Ammon's horn (tissue), 1 donor: Measurements from ENCODE around the gene DDA1.

Experiments used
- DNase-seq: peaks from one replicate; pipeline ENCODE4 v3.0.0-alpha.2; 2016; ENCODE audit warnings: low spot score

Gene DDA1

DNA sequence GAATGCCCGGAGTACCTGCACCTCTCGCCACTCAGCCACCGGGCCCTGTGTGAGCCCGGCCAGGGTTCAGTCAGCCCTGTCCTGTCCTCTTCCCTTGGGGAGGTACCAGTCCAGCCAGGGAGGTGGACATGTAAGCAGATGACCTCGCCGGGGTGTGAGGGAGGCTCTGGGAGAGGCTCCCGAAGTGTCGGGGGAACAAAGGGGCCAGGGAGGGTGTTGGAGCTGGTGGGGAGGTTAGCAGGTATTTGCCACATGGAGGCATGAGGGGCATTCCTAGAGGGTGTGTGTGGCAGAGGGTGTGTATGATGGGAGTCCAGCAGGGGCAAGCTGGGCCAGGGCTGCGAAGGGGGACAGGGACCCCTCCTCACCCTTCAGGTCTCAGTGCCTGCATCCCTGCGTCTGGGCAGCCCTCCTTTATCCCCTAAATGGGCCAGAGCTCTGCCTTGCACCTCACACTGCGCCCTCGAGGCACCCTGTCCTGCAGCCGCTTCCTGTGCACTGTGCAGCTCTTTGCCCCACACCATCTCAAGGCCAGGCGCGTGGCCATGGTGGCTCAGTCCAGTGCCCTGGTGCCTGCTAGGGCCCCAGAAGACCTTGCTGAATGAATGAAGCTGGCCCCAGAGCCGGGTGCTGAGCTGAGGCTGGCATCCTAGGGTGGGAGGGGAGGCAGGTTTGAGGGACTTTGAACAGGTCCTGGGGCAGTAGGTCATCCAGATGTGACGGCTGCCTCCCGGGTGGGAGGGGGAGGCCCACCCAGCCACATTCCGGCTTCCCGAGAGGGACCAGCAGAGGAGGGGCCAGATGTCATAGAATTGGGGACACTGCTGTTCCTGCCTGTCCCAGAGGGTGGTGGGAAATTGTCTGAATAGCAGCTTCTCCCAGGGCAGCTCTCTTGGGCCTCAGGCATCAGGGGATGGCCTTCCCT is 3.1 kb downstream of the DDA1 start:
- no peak for DNase-seq

DNA sequence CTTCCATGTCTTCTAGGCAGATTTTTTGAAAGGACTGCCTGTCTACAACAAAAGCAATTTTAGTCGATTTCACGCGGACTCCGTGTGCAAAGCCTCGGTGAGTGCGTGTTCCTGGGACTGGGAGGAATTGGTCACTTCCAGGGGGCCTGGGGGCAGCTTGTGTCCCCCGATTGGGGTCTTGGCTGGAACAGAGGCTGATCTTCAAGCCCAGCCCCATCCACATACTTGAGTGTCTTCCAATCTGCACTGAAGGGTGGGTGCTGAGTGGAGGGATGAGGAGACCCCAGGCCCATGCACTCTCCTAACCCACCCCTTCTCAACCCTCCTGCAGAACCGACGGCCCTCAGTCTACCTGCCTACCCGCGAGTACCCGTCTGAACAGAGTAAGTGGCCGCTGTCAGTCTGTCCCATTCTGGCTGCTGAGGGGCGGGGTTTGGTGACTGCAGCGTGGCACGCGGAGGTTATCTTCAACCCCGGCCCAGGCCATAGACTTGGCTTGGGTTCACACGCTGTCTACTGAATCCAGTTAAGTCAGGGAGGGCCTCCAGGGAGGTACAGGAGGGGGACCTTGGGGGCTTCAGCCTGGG is 4.7 kb downstream of the DDA1 start:
- no peak for DNase-seq

DNA sequence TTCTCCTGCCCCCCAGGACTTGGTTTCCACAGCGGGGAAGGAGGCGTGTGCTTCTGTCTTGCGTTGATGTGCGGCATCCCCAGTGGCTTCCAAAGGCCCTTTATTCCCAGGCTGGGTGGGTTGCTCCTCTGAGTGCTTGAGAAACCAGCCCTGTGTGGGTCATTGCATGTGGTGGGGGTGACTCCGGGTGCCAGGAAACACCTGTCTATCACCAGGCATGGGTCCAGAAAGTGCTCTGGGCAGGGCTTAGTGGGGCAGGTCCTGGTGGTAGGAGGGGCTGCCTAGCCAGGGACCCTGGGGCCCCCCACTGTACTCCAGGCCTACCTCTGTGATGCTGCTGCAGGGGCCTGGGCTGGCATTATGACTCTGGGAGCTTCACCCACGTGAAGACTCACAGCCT is 9.6 kb downstream of the DDA1 start:
- no peak for DNase-seq

DNA sequence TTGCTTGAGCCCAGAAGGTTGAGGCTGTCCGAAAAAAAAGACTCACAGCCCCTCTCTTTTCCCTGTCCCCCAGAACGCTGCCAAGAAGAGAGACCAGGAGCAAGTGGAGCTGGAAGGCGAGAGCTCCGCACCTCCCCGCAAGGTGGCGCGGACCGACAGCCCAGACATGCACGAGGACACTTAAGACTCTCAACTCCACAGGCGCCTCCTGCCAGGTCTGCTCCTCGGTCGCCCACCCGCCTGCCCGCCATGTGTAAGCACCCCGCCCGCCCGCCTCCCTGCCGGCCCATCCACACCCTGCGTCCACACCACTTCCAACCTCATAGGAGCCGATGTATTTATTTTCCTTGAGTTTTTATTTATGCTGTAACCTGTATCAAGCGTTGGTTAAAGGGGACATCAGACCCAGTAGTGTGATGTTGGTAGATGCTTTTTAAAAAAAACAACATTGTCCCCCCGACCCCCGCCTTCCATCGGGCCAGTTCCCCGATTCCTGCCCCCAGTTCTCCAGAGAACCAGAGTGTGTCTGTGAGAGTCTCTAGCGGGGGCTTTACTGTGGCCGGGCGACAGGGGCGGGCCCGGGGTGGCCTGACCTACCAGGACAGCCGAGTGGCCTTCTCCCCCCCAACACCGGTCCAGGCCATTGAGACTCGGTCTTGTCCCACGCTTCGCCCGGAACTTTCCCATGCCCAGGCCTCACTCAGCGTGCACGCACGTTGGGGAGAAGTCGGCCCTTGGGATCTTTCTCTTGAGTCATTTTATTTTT is 10.3 kb downstream of the DDA1 start:
- no peak for DNase-seq

DNA sequence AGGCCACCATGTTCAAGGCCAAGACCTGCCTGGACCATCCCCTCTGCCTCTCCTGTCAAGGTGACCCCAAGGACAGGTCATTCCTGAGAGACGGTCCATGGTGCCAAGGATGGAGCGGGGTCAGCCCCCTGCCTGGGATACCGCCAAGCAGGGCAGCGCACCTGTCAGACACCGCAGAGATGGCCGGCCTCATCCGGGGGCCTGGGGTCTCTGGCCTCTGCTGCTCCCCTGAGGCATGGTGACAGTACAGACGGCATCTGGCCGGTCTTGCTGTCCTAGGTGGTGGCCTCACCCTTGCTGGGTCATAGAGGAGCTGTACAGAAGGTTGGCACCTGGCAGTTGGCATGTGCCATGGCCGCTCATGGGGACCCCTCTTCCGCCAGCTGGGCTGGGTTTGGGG is 11.1 kb downstream of the DDA1 start:
- no peak for DNase-seq

DNA sequence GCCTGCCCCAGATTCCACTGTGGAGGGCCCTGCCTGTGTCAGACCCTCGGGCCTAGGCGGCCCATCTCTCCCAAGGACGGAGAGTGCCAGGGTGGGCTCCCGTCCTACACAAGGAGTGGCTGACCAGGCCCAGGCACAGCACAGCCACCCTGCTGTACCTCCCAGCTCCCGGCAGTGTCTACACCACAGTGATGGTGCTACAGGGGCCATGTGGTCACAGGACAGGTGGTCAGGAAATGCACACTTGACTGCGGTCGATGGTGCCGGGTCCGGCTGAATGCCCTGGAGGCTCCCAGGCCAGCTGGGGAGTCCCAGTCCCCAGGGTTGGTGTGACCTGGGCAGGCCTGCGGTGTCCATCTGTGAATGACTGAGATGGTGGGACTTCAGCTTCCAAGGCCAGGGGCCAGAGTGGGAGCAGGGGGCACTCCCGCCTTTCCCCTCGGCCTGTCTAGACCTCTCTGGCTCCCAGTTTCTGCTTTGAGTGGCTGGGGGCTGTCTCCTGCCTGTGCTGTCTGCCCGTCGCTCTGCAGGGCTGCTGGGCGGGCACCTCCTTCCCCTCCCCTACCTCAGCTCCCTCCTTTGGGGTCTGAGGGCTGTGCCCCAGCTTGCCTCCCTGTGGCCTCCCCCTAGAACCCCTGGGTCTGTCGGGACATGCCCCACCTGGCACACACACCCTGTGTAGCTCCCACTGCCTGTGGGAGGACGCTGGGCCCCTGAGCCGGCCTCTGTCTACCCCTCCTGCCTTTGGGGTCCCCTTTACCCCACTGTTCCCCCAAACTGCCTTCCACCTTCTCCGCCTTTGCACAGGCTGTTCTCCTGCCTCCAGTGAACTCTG is 12.5 kb downstream of the DDA1 start:
- no peak for DNase-seq

DNA sequence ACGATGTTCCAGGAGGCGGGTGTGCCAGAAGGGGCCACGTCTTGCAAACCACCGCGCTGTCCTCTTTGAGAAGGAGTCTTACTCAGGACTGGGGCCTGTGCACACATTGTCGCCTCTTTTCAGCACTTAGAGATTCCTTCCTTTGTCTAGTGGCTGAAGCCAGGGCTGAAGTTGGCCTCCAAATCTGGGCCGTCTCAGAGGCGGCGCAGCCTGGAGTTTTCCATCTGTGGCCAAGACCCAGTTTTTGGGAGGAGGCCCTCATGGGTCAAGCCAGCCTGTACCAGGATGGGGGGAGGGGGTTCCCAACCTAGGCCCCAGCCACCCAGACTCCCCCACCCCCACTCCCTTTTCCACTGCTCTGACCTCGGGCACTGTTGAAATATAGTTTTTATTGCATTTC is 13.5 kb downstream of the DDA1 start:
- DNase-seq = peak; percentile 57

DNA sequence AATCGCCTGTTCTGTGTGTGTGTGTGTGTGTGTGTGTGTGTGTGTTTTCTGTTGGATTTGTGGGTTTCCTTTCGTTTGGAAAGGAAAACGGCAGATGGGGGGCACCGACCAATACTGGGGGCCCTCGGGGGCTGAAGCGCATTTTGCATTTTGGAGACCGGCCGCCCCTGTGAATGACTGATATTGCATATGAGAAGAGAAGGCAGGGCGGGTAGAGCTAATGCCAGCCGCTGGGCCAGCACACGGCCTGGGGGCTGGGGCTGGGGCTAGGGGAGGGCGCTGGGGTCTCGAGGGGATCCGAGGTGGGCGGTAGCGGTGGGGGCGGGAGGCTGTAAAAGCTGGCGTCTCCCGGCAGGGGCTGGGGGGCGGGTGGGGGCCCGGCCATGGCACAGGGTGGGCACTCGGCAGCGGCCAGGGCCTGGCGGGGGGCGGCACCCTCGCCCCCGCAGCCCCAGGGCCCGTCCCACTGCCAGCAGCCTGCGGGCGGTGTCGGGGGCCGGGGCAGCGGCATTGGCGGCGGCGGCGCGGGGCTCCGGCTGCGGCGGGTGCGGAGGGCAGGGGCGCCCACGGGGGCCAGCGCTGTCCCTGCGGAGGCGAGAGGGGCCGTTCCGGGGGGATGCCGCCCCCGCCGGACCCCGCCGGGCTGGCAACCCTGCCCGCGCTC is 14.1 kb downstream of the DDA1 start:
- DNase-seq = no peak

DNA sequence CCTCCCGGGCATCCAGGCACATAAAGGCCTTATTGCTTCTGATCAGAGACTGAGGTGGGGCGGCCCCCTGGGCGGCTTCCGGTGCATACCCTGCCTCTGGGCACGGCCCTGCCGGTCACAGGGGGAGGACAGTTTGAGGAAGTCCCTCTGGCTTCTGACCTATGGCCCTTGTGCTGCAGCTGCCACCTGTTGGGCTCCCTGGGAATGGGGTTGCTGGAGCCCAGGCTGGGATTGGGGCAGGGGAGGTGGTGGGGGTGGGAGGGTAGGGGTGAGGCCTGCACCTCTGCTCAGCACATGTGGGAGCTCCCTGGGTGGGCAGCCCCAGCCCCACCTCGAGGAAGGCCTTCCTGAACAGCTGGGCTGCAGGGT is 14.6 kb downstream of the DDA1 start:
- DNase-seq = no peak

DNA sequence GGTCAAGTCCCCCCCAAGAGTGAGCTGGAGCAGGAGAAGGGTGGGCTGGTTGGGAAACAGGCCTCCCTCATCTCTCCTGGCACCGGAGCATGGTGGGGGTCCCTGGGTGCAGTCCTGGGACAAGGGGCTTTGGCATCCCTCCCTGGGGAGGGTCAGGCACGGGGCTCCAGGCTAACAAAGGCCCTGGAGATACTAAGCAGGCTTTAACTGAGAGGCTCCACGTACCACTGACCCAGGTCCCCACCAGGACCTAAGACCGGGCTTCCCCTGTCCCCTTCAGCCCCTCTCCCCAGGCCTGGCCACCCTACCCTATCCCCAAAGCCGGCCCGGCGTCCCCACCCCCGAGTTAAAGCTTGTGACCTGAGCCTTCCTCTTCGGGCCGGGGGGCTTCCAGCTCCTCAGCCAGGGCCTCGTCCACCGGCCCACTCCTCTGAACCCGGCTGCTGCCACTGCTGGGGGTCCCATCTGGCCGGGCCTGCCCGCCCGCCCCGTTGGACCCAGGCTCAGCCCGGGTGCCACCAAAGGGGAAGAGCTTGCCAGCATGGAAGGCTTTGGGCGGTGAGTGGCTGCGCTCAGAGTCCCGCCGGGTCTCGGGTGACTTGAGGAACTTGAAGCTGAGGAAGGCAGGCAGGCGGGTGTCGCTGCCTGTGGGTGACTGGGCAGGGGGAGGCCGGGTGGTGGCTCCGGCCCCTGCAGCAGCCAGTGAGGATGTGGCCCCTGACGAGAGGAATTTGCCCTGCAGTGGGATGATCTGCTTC is 15.2 kb downstream of the DDA1 start:
- no peak for DNase-seq

DNA sequence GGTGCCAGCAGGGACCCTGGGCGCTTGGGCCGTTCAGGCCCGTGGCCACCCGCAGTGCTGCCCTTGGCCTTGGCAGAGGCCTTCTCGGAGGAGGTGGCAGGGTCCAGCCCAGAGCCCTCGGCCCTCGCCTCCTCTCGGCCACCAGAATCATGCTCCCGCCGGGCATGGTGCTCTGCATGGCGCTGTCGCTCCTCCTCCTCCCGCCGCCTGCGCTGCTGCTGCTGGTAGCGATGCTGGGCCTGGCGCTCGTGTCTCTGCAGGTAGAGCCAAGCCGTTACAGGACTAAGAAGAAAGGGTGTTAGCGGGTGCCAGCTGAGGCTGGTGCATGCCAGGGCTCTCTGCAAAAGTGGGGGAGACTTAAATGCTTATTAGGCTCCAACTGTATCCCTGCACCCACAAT is 15.8 kb downstream of the DDA1 start:
- DNase-seq = no peak

DNA sequence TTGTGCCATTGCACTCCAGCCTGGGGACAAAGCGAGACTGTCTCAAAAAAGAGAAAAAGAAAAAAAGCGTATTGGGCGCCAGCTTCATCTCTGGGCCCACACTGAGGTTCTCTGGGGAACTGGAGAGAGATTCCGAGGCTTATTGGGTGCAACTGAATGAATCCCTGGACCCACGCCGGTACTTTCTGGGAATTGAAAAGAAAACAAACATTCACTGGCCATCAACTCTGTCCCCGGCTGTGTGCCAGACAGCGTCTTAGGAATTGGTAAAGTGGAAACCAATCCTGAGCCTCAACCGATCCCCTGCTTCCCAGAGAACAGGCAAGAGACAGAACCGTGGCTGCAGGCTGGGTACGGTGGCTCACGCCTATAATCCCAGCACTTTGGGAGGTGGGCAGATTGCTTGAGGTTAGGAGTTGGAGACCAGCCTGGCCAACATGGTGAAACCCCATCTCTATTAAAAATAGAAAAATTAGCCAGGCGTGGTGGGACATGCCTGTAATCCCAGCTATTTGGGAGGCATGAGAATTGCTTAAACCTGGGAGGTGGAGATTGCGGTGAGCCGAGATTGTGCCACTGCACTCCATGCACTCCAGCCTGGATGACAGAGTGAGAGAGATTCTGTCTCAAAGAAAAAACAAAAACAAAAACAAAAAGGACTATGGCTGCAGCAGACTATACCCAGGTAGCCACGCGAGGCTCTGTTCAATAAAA is 16.7 kb downstream of the DDA1 start:
- peak; percentile 79 for DNase-seq

DNA sequence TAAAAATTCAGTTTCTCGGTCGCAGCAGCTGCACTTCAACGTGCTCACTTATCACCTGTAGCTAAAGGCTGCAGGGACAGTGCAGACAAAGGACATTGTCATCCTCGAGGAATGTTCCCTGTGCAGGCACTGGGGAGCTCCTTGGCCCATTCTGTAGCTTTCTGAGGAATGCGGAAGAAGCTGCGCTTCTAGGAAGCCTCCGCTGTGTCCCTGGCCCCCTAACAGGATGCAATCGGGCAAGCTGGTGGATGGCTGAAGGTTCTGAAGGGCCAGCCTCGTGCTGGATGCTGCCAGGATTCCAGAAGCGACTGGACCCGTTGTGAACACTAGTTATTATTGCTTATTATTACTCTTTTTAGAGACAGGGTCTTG is 17.2 kb downstream of the DDA1 start:
- DNase-seq = no peak

DNA sequence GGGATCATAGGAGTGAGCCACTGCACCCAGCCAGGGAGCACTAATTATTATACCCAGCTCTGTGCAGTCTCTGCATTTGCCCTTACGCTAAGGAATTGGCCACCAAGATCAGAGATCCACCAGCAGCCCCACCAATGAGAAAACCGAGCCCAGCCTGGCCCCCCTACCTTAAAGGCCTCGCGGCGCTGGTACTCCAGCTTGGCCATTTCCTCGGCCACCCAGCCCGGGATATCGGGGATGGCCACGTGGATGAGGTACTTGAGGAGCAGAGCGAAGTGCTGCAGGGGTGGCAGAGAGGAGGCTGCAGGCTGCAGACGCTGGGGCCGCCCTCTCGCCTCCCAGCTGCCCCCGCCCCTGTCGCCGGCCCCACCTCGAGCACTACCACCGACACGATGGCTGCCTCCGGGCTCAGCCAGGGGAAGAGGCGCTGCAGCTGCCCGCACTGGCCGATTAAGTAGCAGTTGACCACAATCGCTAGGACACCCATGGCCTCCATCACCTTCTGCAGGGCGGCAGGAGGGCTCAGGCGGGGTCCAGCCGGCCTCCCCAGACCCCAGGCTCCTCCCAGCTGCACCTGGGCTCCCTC is 17.8 kb downstream of the DDA1 start:
- DNase-seq = no peak

DNA sequence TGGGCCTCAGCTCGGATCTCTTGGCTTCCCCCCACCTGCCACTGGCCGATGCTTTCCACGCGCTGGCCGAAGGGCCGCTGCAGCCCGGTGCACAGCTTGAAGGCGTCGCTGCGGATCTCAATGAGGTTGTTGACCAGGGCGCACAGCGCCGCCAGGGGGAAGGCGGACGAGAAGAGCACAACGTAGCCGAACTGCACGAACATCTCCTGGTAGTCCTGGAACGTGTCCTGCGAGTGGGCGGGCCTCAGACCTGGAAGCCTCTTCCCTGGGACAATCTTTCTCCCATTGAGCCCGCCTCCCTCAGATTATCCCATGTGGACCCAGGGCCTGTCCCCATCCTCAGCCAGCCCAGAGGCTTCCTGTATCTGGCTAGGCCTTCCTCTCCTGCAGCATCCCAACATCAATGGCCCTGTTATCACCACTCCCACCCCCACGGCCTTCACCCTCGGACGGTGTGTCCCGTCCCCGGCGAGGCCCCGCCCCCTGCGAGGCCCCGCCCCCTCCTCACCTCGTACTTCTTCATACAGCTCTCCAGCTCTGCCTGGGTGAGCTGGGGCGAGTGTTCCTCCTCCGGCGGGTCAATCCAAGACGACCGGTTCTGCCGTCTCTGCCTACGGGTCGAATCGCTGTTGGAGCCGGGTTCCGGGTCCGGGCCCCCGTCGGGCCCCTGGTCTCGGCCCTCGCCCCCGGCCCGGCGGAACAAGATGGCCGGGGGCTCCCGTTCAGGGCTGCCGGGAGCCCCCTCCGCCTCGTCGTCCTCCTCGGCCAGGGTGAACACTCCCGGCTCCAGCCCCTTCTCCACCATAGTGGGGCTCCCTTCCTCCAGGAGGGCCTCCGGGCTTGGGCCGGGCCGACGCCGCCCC is 18.5 kb downstream of the DDA1 start:
- DNase-seq = no peak

DNA sequence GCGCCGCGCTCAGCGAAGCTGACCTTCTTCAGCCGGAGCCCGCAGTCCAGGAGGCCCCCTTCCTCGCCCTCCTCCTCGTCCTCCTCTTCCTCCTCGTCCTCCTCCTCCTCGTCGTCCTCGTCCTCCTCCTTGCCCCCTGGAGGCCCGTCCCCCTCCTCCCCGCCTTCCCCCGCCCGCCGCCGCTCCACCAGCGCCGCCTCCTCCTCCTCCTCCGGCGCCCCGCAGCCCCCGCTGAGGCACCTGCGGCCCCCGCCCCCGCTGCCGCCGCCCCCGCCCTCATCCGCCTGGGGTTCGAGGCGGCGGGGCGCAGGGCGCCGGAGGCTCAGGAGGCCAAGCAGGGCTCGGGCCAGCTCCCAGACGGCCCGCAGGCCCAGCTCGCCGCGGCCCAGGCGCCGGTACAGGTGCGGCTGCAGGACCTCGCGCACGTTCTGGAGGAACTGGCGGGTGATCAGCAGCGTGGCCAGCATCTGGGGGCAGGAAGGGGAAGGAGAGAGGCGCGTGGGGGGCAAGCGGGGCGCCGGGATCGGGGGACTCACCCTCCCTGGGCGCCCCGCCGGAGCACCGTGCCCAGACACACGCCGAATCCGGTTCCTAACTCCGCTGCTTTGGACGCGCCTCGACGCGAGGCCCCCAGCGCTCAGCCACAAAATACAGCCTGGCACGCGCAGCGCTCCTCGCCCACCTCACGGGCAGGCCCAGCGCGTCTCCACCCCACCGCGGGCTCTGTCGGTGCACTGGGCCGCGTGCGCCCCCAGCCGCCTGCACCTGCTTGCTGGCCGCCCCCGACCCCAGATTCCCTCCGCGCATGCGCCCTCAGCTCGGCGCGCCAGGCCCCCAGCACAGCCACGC is 19.4 kb downstream of the DDA1 start:
- no peak for DNase-seq

DNA sequence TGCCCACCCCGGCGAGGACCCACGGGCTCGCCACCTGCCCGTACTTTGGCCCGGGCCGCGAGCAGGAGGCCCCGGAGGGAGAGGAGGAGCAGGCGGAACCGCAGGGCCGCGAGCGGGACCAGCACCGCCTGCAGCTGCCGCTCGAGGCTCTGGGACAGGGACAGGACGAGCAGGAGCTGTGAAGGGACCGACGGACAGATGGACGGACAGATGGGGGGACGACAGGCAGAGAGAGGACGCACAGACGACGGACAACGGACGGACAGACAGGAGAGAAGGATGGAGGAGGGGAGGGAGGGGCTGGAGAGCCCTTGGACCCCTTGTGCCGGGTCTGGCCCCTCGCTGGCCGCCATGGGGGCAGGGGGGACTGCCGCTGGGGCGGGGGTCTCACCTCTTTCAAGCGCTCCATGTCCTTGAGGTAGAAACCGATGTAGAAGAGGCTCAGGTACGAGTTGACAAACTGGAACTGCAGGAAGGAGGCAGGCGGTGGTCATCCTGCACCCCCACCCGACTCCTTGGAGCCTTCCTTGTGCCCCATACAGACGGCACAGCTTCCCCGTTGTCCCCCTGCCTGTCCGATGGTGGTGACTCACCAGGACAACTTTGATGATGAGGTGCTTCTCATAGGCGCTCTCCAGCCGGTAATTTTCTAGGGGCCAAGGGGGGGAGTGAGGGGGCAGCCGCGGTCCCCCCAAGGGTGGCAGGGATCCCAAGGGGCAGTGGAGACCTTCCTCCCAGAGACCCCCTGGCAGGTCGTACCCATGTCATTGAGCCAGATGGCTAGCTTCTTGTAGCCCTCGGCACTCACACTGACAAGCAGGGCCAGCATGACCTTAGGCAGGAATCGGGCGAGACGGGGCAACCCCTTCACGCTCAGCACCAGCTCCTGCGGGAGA is 20.3 kb downstream of the DDA1 start:
- DNase-seq = no peak
